ENCODE measurements around the gene DOLPP1. TPM values are rescaled to one million over a fixed set of nuclear protein-coding genes. Genes with fewer than 3 reads are reported as not detected.
A peak's percentile ranks its signal among the peaks of the same experiment; 100 is the strongest.

The DOLPP1 gene
- total and polyA plus RNA-seq, 2 of the 13 experiments (the other 11 are each of a cell fraction or from before 2014, with no cell fraction given) = 21.0 to 34.1 TPM

DNA sequence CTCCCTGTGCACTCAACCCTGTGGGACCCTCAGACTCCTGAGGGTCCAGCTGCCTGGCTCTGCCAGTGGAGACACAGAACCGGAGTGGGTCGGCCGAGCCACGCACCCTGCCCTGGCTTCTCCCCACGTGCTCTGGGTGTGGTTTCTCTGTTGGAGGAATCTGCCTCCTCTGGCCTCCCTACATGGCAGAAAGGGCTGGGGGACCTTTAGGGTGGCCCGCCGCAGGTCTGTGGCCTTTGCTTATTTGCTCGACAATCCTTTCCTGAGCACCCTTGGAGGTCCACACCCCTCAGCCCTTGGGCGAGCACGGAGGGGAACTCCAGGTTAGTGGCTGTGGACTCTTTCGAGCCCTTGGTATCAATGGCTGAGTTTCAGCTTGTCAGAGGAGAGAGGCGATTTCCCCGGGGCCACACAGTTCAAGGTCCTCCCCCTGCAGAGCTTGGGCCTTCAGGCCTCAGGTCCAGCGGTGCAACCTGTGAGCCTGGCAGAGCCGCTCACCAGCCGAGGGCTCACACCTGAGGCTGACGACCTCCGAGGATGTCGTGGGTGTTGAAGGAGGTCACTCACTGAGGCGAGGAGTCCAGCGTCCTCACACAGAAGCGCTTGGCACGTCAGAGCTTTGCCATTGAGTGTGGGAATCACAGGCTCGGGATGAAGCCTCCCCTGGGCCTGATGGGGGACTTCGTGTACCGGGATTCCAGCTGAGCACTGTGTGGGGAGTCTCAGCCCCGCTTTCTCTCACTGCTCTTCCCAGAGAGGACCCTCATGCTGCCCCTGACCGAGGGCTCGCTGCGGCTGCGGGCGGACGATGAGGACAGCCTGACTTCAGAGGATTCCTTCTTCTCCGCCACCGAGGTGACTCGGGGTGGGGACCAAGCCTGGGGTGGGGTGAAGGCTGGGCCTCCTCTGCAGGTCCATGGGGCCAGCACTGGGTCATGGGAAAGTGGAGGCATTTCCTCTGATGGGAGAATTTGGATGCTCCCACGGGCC lies 20.8 kb upstream of the DOLPP1 start (continued):
- TF ChIP-seq, protein P1, sequence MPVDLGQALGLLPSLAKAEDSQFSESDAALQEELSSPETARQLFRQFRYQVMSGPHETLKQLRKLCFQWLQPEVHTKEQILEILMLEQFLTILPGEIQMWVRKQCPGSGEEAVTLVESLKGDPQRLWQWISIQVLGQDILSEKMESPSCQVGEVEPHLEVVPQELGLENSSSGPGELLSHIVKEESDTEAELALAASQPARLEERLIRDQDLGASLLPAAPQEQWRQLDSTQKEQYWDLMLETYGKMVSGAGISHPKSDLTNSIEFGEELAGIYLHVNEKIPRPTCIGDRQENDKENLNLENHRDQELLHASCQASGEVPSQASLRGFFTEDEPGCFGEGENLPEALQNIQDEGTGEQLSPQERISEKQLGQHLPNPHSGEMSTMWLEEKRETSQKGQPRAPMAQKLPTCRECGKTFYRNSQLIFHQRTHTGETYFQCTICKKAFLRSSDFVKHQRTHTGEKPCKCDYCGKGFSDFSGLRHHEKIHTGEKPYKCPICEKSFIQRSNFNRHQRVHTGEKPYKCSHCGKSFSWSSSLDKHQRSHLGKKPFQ (CRISPR knock-in tag; IDR thresholded peaks at IDR 0.05; ENCODE audit: insufficient replicate concordance) = peak; percentile 40
- TF ChIP-seq HNF4G (IDR thresholded peaks at IDR 0.05; ENCODE audit: borderline replicate concordance, low read depth, low read length) (peak; percentile 30; the same call in 1 of the 2 replicates), HNF4G (CRISPR knock-in tag; IDR thresholded peaks at IDR 0.05; ENCODE audit: borderline replicate concordance, low read depth) (no peak), NR2F6 (IDR thresholded peaks at IDR 0.05) (peak; percentile 43; the same call in 1 of the 2 replicates), NR2F6 (CRISPR knock-in tag; IDR thresholded peaks at IDR 0.05) (peak; percentile 69; the same call in 1 of the 2 replicates), RFXAP (CRISPR knock-in tag; IDR thresholded peaks at IDR 0.05; ENCODE audit: borderline replicate concordance) (peak; percentile 60; the same call in 1 of the 2 replicates), ZNF124 (CRISPR knock-in tag; IDR thresholded peaks at IDR 0.05) (no peak), NONO (IDR thresholded peaks at IDR 0.05) (no peak), NONO (CRISPR knock-in tag; conservative IDR thresholded peaks at IDR 0.05) (0 out of 2 replicates have a peak, but pooled peaks have one; percentile 35), NPAS2 (CRISPR knock-in tag; IDR thresholded peaks at IDR 0.05; ENCODE audit: borderline replicate concordance) (no peak), RFXANK (CRISPR knock-in tag; IDR thresholded peaks at IDR 0.05) (no peak), KAT8 (CRISPR knock-in tag; IDR thresholded peaks at IDR 0.05) (0 out of 2 replicates have a peak, but pooled peaks have one; percentile 37), SPEN (CRISPR knock-in tag; IDR thresholded peaks at IDR 0.05; ENCODE audit: low read depth) (0 out of 2 replicates have a peak, but pooled peaks have one; percentile 33), GPN1 (CRISPR knock-in tag; IDR thresholded peaks at IDR 0.05; ENCODE audit: borderline replicate concordance) (no peak)
- TF ChIP-seq, protein P2, sequence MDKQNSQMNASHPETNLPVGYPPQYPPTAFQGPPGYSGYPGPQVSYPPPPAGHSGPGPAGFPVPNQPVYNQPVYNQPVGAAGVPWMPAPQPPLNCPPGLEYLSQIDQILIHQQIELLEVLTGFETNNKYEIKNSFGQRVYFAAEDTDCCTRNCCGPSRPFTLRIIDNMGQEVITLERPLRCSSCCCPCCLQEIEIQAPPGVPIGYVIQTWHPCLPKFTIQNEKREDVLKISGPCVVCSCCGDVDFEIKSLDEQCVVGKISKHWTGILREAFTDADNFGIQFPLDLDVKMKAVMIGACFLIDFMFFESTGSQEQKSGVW (CRISPR knock-in tag; IDR thresholded peaks at IDR 0.05; ENCODE audit: borderline replicate concordance) = no peak
- TF ChIP-seq, protein P3, sequence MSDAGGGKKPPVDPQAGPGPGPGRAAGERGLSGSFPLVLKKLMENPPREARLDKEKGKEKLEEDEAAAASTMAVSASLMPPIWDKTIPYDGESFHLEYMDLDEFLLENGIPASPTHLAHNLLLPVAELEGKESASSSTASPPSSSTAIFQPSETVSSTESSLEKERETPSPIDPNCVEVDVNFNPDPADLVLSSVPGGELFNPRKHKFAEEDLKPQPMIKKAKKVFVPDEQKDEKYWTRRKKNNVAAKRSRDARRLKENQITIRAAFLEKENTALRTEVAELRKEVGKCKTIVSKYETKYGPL (CRISPR knock-in tag; IDR thresholded peaks at IDR 0.05) = no peak
- TF ChIP-seq, protein P4, sequence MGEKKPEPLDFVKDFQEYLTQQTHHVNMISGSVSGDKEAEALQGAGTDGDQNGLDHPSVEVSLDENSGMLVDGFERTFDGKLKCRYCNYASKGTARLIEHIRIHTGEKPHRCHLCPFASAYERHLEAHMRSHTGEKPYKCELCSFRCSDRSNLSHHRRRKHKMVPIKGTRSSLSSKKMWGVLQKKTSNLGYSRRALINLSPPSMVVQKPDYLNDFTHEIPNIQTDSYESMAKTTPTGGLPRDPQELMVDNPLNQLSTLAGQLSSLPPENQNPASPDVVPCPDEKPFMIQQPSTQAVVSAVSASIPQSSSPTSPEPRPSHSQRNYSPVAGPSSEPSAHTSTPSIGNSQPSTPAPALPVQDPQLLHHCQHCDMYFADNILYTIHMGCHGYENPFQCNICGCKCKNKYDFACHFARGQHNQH (CRISPR knock-in tag; IDR thresholded peaks at IDR 0.05) = peak; percentile 33; the same call in 1 of the 2 replicates
- TF ChIP-seq, protein P5, sequence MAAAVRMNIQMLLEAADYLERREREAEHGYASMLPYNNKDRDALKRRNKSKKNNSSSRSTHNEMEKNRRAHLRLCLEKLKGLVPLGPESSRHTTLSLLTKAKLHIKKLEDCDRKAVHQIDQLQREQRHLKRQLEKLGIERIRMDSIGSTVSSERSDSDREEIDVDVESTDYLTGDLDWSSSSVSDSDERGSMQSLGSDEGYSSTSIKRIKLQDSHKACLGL (CRISPR knock-in tag; IDR thresholded peaks at IDR 0.05) = no peak
- TF ChIP-seq, protein P6, sequence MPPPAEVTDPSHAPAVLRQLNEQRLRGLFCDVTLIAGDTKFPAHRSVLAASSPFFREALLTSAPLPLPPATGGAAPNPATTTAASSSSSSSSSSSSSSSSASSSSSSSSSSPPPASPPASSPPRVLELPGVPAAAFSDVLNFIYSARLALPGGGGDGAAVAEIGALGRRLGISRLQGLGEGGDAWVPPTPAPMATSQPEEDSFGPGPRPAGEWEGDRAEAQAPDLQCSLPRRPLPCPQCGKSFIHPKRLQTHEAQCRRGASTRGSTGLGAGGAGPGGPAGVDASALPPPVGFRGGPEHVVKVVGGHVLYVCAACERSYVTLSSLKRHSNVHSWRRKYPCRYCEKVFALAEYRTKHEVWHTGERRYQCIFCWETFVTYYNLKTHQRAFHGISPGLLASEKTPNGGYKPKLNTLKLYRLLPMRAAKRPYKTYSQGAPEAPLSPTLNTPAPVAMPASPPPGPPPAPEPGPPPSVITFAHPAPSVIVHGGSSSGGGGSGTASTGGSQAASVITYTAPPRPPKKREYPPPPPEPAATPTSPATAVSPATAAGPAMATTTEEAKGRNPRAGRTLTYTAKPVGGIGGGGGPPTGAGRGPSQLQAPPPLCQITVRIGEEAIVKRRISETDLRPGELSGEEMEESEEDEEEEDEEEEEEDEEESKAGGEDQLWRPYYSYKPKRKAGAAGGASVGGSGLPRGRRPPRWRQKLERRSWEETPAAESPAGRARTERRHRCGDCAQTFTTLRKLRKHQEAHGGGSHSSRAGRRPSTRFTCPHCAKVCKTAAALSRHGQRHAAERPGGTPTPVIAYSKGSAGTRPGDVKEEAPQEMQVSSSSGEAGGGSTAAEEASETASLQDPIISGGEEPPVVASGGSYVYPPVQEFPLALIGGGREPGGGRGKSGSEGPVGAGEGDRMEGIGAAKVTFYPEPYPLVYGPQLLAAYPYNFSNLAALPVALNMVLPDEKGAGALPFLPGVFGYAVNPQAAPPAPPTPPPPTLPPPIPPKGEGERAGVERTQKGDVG (CRISPR knock-in tag; IDR thresholded peaks at IDR 0.05; ENCODE audit: borderline replicate concordance) = peak; percentile 22; the same call in 1 of the 2 replicates

Measured in HepG2 (cell line).